GM12878 (cell line): ENCODE measurements around the gene NUP210L. TPM values are rescaled to one million over a fixed set of nuclear protein-coding genes. Genes with fewer than 3 reads are reported as not detected.

Experiments
- ASH2L ChIP-seq: fragments of 300-600, 200-600 bp; sonication (generic); IDR thresholded peaks from 2 replicates; pipeline ENCODE4 v1.6.1; 2017; ENCODE audit warnings: low read depth, mild to moderate bottlenecking, borderline replicate concordance
- BACH1 ChIP-seq: fragments of 450-650 bp; IDR thresholded peaks from 2 replicates; pipeline ENCODE4 v1.6.1; 2017; ENCODE audit warnings: mild to moderate bottlenecking, borderline replicate concordance
- CBFB ChIP-seq: IDR thresholded peaks from 2 replicates; pipeline ENCODE4 v1.6.1; 2016; ENCODE audit warnings: antibody characterized with exemption, low read depth
- CTCF ChIP-seq, 3 experiments: IDR thresholded peaks in 2 of 3; conservative IDR thresholded peaks in 1 of 3; 2 replicates each; pipeline ENCODE4 v1.5.1; 2011; ENCODE audit warnings: low read depth in 3 of 3, low read length in 3 of 3, mild to moderate bottlenecking in 3 of 3, control low read depth in 2 of 3, moderate library complexity in 2 of 3, inconsistent platforms in 1 of 3, mixed read lengths in 1 of 3; ENCODE audit not compliant: control insufficient read depth in 2 of 3, insufficient read depth in 1 of 3; ENCODE audit errors: extremely low read depth in 1 of 3
- E2F4 ChIP-seq: IDR thresholded peaks from 2 replicates; pipeline ENCODE4 v1.6.1; 2012; ENCODE audit warnings: low read depth, low read length, improper control_type of control experiment
- IKZF1 ChIP-seq: fragments of 450-650 bp; conservative IDR thresholded peaks from 2 replicates; pipeline ENCODE4 v1.6.1; 2017; ENCODE audit warnings: antibody characterized with exemption, mild to moderate bottlenecking
- IKZF2 ChIP-seq, 2 experiments: fragments of 450-650 bp; IDR thresholded peaks; 2 replicates each; pipeline ENCODE4 v1.6.1; 2017; ENCODE audit warnings: mild to moderate bottlenecking in 2 of 2, moderate library complexity in 2 of 2
- IRF5 ChIP-seq: fragments of 450-650 bp; IDR thresholded peaks from 2 replicates; pipeline ENCODE4 v1.6.1; 2017; ENCODE audit warnings: borderline replicate concordance
- MXI1 ChIP-seq: fragments of 150-350 bp; IDR thresholded peaks from 2 replicates; pipeline ENCODE4 v1.6.1; 2011; ENCODE audit warnings: low read depth, mild to moderate bottlenecking, inconsistent platforms, low read length, improper control_type of control experiment
- MYB ChIP-seq: fragments of 150-350 bp; IDR thresholded peaks from 2 replicates; pipeline ENCODE4 v1.6.1; 2014; ENCODE audit warnings: mild to moderate bottlenecking, low read depth, low read length, borderline replicate concordance
- NFXL1 ChIP-seq: fragments of 450-650 bp; IDR thresholded peaks from 2 replicates; pipeline ENCODE4 v1.6.1; 2017; ENCODE audit warnings: antibody characterized with exemption, mild to moderate bottlenecking, borderline replicate concordance
- STAT1 ChIP-seq: fragments of 450-650 bp; conservative IDR thresholded peaks from 2 replicates; pipeline ENCODE4 v1.6.1; 2014; ENCODE audit warnings: antibody characterized with exemption, mild to moderate bottlenecking
- USF1 ChIP-seq: IDR thresholded peaks from 2 replicates; pipeline ENCODE4 v1.6.1; 2011; ENCODE audit warnings: borderline replicate concordance, low read depth, mild to moderate bottlenecking, moderate library complexity, mixed read lengths, low read length; ENCODE audit not compliant: insufficient read depth; ENCODE audit errors: extremely low read length
- ZNF207 ChIP-seq: fragments of 450-650 bp; IDR thresholded peaks from 2 replicates; pipeline ENCODE4 v1.6.1; 2014; ENCODE audit warnings: antibody characterized with exemption, mild to moderate bottlenecking, borderline replicate concordance
- ZNF384 ChIP-seq: IDR thresholded peaks from 2 replicates; pipeline ENCODE4 v1.6.1; 2012; ENCODE audit warnings: low read depth, mild to moderate bottlenecking, low read length, improper control_type of control experiment, borderline replicate concordance
- polyA plus RNA-seq, 11 experiments: library from polyadenylated mRNA; depleted of rRNA in 4 of 11; unstranded in 6 of 11; stranded (reverse) in 5 of 11; fragments of >200 nt; fragmentation: Nextera tagmentation in 4 of 11; fragmentation: Illumina TruSeq in 1 of 11; extraction: Ambion mirVana in 4 of 11; extraction: Trizol in 1 of 11; gene quantifications; 1 replicate in 1 of 11; 2 replicates in 10 of 11; pipeline versions ENCODE4 v1.2.1 to v1.2.3, GENCODE V29; 2011 to 2016; ENCODE audit warnings: inconsistent platforms in 2 of 11, missing spikeins in 2 of 11, low read depth in 1 of 11
- total RNA-seq, 4 experiments: library from RNA; depleted of rRNA in 3 of 4; stranded (reverse); fragments of >200 nt in 3 of 4; fragmentation: Illumina TruSeq in 1 of 4; extraction: Trizol in 1 of 4; gene quantifications; 2 replicates each; pipeline versions ENCODE4 v1.2.1 to v1.2.3, GENCODE V29; 2013 to 2021
- TF ChIP-seq, protein P1 (sequence below): IDR thresholded peaks from 2 replicates; pipeline ENCODE4 v1.6.1; 2012; ENCODE audit warnings: improper control_type of control experiment, low read depth, low read length; ENCODE audit not compliant: insufficient replicate concordance
- TF ChIP-seq, protein P2 (sequence below): fragments of 450-650 bp; IDR thresholded peaks from 2 replicates; pipeline ENCODE4 v1.6.1; 2016; ENCODE audit warnings: mild to moderate bottlenecking

Gene NUP210L
- total and polyA plus RNA-seq, 10 of the 15 experiments (the other 5 are each of a cell fraction or from before 2014, with no cell fraction given): 0.04 to 0.08 (median 0.07) TPM; not detected in 7

DNA sequence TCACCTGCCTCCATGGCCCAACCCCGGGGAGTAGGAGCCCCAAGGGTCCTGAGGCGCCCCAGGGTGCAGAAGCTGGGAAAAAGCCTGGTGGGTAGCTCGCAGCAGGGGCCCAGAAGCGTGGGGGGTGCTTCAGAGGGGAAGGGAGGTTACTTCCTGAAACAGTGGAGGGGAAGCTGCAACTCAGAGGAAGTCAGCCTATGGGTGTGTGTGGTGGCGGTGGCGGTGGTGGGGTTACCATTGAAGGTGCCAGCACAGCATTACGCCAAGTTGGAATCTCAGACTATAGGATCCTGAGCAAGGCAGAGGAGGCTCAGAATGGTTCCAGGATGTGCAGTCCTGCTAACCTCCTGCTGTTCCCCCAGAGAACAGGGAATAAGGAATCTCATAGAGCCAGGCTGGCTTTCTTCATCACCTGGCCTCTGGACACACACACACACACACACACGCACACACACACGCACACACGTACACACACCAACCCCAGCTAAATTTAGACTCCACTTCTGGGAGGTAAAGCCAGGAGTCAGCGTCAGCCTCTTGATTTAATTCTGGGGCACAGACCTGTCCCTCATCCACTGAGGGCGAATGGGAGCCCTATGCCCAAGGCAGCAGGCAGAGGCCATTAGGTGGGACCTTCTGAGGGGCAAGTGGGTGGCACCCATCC, 209.6 kb downstream of the NUP210L start (continued):
- TF ChIP-seq IRF5: no peak
- TF ChIP-seq NFXL1: no peak
- TF ChIP-seq ZNF207: no peak
- TF ChIP-seq BACH1: no peak
- TF ChIP-seq, protein P1, sequence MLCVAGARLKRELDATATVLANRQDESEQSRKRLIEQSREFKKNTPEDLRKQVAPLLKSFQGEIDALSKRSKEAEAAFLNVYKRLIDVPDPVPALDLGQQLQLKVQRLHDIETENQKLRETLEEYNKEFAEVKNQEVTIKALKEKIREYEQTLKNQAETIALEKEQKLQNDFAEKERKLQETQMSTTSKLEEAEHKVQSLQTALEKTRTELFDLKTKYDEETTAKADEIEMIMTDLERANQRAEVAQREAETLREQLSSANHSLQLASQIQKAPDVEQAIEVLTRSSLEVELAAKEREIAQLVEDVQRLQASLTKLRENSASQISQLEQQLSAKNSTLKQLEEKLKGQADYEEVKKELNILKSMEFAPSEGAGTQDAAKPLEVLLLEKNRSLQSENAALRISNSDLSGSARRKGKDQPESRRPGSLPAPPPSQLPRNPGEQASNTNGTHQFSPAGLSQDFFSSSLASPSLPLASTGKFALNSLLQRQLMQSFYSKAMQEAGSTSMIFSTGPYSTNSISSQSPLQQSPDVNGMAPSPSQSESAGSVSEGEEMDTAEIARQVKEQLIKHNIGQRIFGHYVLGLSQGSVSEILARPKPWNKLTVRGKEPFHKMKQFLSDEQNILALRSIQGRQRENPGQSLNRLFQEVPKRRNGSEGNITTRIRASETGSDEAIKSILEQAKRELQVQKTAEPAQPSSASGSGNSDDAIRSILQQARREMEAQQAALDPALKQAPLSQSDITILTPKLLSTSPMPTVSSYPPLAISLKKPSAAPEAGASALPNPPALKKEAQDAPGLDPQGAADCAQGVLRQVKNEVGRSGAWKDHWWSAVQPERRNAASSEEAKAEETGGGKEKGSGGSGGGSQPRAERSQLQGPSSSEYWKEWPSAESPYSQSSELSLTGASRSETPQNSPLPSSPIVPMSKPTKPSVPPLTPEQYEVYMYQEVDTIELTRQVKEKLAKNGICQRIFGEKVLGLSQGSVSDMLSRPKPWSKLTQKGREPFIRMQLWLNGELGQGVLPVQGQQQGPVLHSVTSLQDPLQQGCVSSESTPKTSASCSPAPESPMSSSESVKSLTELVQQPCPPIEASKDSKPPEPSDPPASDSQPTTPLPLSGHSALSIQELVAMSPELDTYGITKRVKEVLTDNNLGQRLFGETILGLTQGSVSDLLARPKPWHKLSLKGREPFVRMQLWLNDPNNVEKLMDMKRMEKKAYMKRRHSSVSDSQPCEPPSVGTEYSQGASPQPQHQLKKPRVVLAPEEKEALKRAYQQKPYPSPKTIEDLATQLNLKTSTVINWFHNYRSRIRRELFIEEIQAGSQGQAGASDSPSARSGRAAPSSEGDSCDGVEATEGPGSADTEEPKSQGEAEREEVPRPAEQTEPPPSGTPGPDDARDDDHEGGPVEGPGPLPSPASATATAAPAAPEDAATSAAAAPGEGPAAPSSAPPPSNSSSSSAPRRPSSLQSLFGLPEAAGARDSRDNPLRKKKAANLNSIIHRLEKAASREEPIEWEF: no peak
- no peak for TF ChIP-seq MXI1
- TF ChIP-seq CTCF (IDR thresholded peaks at IDR 0.05 in 2 of 3, conservative IDR thresholded peaks at IDR 0.05 in 1 of 3; ENCODE audit: control insufficient read depth in 2 of 3, extremely low read depth in 1 of 3, insufficient read depth in 1 of 3, low read depth in 3 of 3, low read length in 3 of 3): no peak
- 0 out of 2 replicates have a peak, but pooled peaks have one; percentile 5 for TF ChIP-seq IKZF1
- no peak; a peak in 1 of 4 replicates for TF ChIP-seq IKZF2 (IDR thresholded peaks at IDR 0.05)
- TF ChIP-seq ASH2L: no peak
- TF ChIP-seq MYB: no peak
- 0 out of 2 replicates have a peak, but pooled peaks have one; percentile 14 for TF ChIP-seq CBFB
- no peak for TF ChIP-seq ZNF384
- TF ChIP-seq, protein P2, sequence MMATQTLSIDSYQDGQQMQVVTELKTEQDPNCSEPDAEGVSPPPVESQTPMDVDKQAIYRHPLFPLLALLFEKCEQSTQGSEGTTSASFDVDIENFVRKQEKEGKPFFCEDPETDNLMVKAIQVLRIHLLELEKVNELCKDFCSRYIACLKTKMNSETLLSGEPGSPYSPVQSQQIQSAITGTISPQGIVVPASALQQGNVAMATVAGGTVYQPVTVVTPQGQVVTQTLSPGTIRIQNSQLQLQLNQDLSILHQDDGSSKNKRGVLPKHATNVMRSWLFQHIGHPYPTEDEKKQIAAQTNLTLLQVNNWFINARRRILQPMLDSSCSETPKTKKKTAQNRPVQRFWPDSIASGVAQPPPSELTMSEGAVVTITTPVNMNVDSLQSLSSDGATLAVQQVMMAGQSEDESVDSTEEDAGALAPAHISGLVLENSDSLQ: no peak
- TF ChIP-seq USF1: no peak
- no peak for TF ChIP-seq E2F4
- no peak for TF ChIP-seq STAT1
